K562 (cell line): ENCODE data around the gene FAM120B. TPM values are rescaled to one million over a fixed set of nuclear protein-coding genes. Genes with fewer than 3 reads are reported as not detected.

ENCODE experiments used
- ATAC-seq: fragments of 200-7000 bp; cut with Tn5 transposase; 3 replicates; pipeline ENCODE4 v1.9.1; 2020; ENCODE audit warnings: moderate library complexity
- BruUV-seq: library from RNA; stranded (reverse); fragments of 400-500 nt; replicated peaks from 2 replicates; lab custom pipeline; 2021; lab: Mats Ljungman, UMichigan
- CTCF ChIA-PET: fragments of 300-600 bp; formaldehyde crosslinking; extraction: SDS; loops from one replicate; lab custom pipeline; 2021; ENCODE audit warnings: low intra/inter-chr PET ratio; lab: Yijun Ruan, JAX
- POLR2A ChIA-PET: fragments of 300-600, 350-650 bp; sonication (Branson Sonifier 250); formaldehyde crosslinking; extraction: SDS; loops from one replicate; lab custom pipeline; 2021; ENCODE audit warnings: antibody characterized with exemption, inconsistent platforms; lab: Yijun Ruan, JAX
- DNase-seq, 4 experiments: peaks; one replicate each; pipeline versions ENCODE4 v3.0.0 to v3.0.0-alpha.2; 2011 to 2018; ENCODE audit warnings: low spot score in 3 of 4, mixed read lengths in 3 of 4; ENCODE audit errors: extremely low read depth in 1 of 4
- FAIRE-seq: peaks from 2 replicates; lab custom pipeline; 2011; peaks lifted over from hg19 to GRCh38; lab: Jason Lieb, UNC
- H2AFZ ChIP-seq: 2 replicates; pipeline ENCODE4 v1.6.0; 2011; ENCODE audit warnings: low read depth, low read length, control low read depth, inconsistent platforms
- H3K27ac ChIP-seq: fragments of 200-600 bp; 3 replicates; pipeline ENCODE4 v1.8.0; 2011; ENCODE audit warnings: low read depth, mild to moderate bottlenecking, control low read depth, inconsistent platforms, low read length, moderate library complexity, mixed read lengths; ENCODE audit errors: extremely low read depth
- H3K27me3 ChIP-seq, 2 experiments: fragments of 300-600 bp in 1 of 2; 2 replicates in 1 of 2; 3 replicates in 1 of 2; pipeline versions ENCODE4 v1.6.0 to v1.8.0; 2011; ENCODE audit warnings: inconsistent platforms in 2 of 2, low read length in 2 of 2, mild to moderate bottlenecking in 1 of 2, mixed read lengths in 1 of 2, moderate library complexity in 1 of 2; ENCODE audit not compliant: control insufficient read depth in 2 of 2, insufficient read depth in 2 of 2
- H3K36me3 ChIP-seq: fragments of 300-600 bp; 3 replicates; pipeline ENCODE4 v1.8.0; 2011; ENCODE audit warnings: mild to moderate bottlenecking, low read length, inconsistent platforms; ENCODE audit not compliant: control insufficient read depth, insufficient read depth
- H3K4me1 ChIP-seq, 2 experiments: fragments of 200-600 bp in 1 of 2; replicated peaks in 1 of 2; 2 replicates in 1 of 2; 3 replicates in 1 of 2; pipeline versions ENCODE4 v1.5.1 to v1.8.0; 2011; ENCODE audit warnings: inconsistent platforms in 2 of 2, low read length in 2 of 2, mild to moderate bottlenecking in 1 of 2, mixed read lengths in 1 of 2, moderate library complexity in 1 of 2; ENCODE audit not compliant: control insufficient read depth in 2 of 2, insufficient read depth in 2 of 2
- H3K4me2 ChIP-seq: 2 replicates; pipeline ENCODE4 v1.6.1; 2011; ENCODE audit warnings: low read length, control low read depth, inconsistent platforms, mixed read lengths; ENCODE audit not compliant: insufficient read depth
- H3K4me3 ChIP-seq: fragments of 200-600 bp; sonication (generic), shearing (Covaris generic); 2 replicates; pipeline ENCODE4 v1.5.1; 2016; ENCODE audit warnings: control low read depth, inconsistent platforms
- H3K79me2 ChIP-seq: fragments of 200-600 bp; 3 replicates; pipeline ENCODE4 v1.8.0; 2011; ENCODE audit warnings: low read length, inconsistent platforms; ENCODE audit not compliant: control insufficient read depth, insufficient read depth
- H3K9ac ChIP-seq, 2 experiments: 2 replicates each; pipeline versions ENCODE4 v1.6.0 to v1.6.1; 2011; ENCODE audit warnings: low read depth in 2 of 2, low read length in 2 of 2, control low read depth in 1 of 2, inconsistent platforms in 1 of 2, mild to moderate bottlenecking in 1 of 2, mixed read lengths in 1 of 2; ENCODE audit not compliant: insufficient read depth in 1 of 2
- H3K9me1 ChIP-seq: one replicate; pipeline ENCODE4 v1.6.0; 2011; ENCODE audit warnings: inconsistent platforms, mild to moderate bottlenecking, low read length, moderate library complexity; ENCODE audit not compliant: control insufficient read depth, insufficient read depth
- H3K9me3 ChIP-seq: replicated peaks from 2 replicates; pipeline ENCODE4 v1.5.1; 2011; ENCODE audit warnings: low read depth, low read length, inconsistent platforms; ENCODE audit not compliant: control insufficient read depth, insufficient read depth
- H4K20me1 ChIP-seq: replicated peaks from 2 replicates; pipeline ENCODE4 v1.6.1; 2011; ENCODE audit warnings: low read length, inconsistent platforms, mixed read lengths; ENCODE audit not compliant: control insufficient read depth, insufficient read depth
- ATF7 ChIP-seq: fragments of 450-650 bp; IDR thresholded peaks from 2 replicates; pipeline ENCODE4 v1.7.1; 2014; ENCODE audit warnings: mild to moderate bottlenecking, moderate library complexity
- GABPB1 ChIP-seq: sonication (generic); formaldehyde crosslinking; IDR thresholded peaks from 2 replicates; pipeline ENCODE4 v1.8.0; 2022; ENCODE audit warnings: mild to moderate bottlenecking, missing genetic modification reagents
- IRF2 ChIP-seq: sonication (generic); formaldehyde crosslinking; IDR thresholded peaks from 2 replicates; pipeline ENCODE4 v1.8.1; 2022; ENCODE audit warnings: mild to moderate bottlenecking, missing genetic modification reagents
- JUND ChIP-seq, 2 experiments: IDR thresholded peaks; 2 replicates in 1 of 2; 3 replicates in 1 of 2; pipeline ENCODE4 v1.6.1; 2011; ENCODE audit warnings: borderline replicate concordance in 2 of 2, low read depth in 2 of 2, low read length in 2 of 2, improper control_type of control experiment in 1 of 2, missing biosample characterization in 1 of 2, missing genetic modification characterization in 1 of 2, missing genetic modification reagents in 1 of 2
- SIN3B ChIP-seq: fragments of 450-650 bp; IDR thresholded peaks from 2 replicates; pipeline ENCODE4 v1.6.1; 2017; ENCODE audit warnings: low read depth, mild to moderate bottlenecking, moderate library complexity
- TRIM28 ChIP-seq: fragments of 450-650 bp; IDR thresholded peaks from 2 replicates; pipeline ENCODE4 v1.6.1; 2017
- ZNF146 ChIP-seq: IDR thresholded peaks from one replicate; pipeline ENCODE4 v1.6.1; 2018; ENCODE audit warnings: missing compliant biosample characterization; ENCODE audit not compliant: unreplicated experiment
- ZNF354B ChIP-seq: fragments of 250-450 bp; sonication (Bioruptor Pico); IDR thresholded peaks from 2 replicates; pipeline ENCODE4 v1.4.0; 2020
- ZNF785 ChIP-seq: fragments of 250-450 bp; sonication (Bioruptor Pico); IDR thresholded peaks from 2 replicates; pipeline ENCODE4 v1.4.0; 2020; ENCODE audit warnings: mild to moderate bottlenecking
- WGBS: fragments of 100-300 bp; shearing (Covaris generic); methylation state at CpG from one replicate; pipeline ENCODE4 v1.1.6; 2016; ENCODE audit warnings: low coverage, mixed read lengths; ENCODE audit not compliant: insufficient coverage; ENCODE audit errors: missing lambda C conversion rate; 5-methylcytosine and 5-hydroxymethylcytosine counted together
- in situ Hi-C: fragments of 300-500 bp; cut with MboI; formaldehyde crosslinking; loops from 4 replicates; pipeline ENCODE4 v1.15.0; 2018; ENCODE audit warnings: inconsistent platforms, mixed read lengths
- intact Hi-C: fragments of 100-400 bp; cut with micrococcal nuclease; formaldehyde crosslinking; loops from 2 replicates; pipeline ENCODE4 v1.14.2; 2022
- polyA plus RNA-seq, 8 experiments: library from polyadenylated mRNA; depleted of rRNA in 4 of 8; stranded (reverse) in 5 of 8; unstranded in 3 of 8; fragments of >200 nt; fragmentation: Nextera tagmentation in 2 of 8; fragmentation: Illumina TruSeq in 1 of 8; extraction: Ambion mirVana in 2 of 8; extraction: Trizol in 1 of 8; gene quantifications; 2 replicates each; pipeline versions ENCODE4 v1.2.1 to v1.2.3, GENCODE V29; 2011 to 2014; ENCODE audit warnings: inconsistent platforms in 1 of 8, missing spikeins in 1 of 8
- total RNA-seq, 7 experiments: library from RNA; depleted of rRNA in 6 of 7; stranded (reverse); fragments of >200 nt in 6 of 7; fragmentation: Illumina TruSeq in 2 of 7; extraction: Trizol in 2 of 7; gene quantifications; 2 replicates each; pipeline versions ENCODE4 v1.2.1 to v1.2.3, GENCODE V29; 2011 to 2021; ENCODE audit warnings: low replicate concordance in 1 of 7
- TF ChIP-seq, protein P1 (sequence below), 3 experiments: IDR thresholded peaks in 2 of 3; conservative IDR thresholded peaks in 1 of 3; 2 replicates each; pipeline ENCODE4 v1.5.1; 2011 to 2012; ENCODE audit warnings: low read length in 3 of 3, mild to moderate bottlenecking in 3 of 3, control low read depth in 2 of 3, improper control_type of control experiment in 1 of 3, inconsistent platforms in 1 of 3, low read depth in 1 of 3, mixed read lengths in 1 of 3, moderate library complexity in 1 of 3; ENCODE audit not compliant: insufficient read depth in 2 of 3
- TF ChIP-seq, protein P2 (sequence below): IDR thresholded peaks from 2 replicates; pipeline ENCODE4 v1.6.1; 2012; ENCODE audit warnings: low read depth, low read length, improper control_type of control experiment, borderline replicate concordance

The FAM120B gene
- total and polyA plus RNA-seq, 9 of the 15 experiments (the other 6 are each of a cell fraction or from before 2014, with no cell fraction given) = 3.5 to 22.6 (median 14.7) TPM

DNA sequence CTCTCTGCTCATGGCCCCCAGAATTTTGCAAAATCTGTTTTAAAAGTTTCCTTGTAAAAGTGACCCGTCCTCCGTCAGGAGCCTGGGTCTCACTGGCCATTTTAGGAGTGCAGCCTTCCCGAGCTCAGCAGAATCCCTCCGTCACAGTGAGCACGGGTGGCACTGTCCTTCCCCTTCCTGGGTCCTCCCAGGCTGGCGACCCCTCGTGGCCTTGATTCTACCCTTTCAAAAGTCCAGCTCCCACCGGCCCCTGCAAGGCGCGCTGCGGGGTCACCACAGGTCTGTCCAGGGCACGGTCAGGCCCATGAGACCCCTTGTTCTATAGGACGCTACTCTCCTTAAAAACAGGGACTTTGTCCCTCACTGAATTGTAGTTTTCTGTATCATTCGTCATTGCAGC is 133.9 kb downstream of the FAM120B start:
- ATAC-seq (0 out of 3 replicates have a peak, but pooled peaks have one; percentile 5), DNase-seq (peak in 1 of 4 experiments; percentile 34), FAIRE-seq (no peak)
- no peak for TF ChIP-seq ZNF354B (CRISPR knock-in tag)
- TF ChIP-seq, protein P1, sequence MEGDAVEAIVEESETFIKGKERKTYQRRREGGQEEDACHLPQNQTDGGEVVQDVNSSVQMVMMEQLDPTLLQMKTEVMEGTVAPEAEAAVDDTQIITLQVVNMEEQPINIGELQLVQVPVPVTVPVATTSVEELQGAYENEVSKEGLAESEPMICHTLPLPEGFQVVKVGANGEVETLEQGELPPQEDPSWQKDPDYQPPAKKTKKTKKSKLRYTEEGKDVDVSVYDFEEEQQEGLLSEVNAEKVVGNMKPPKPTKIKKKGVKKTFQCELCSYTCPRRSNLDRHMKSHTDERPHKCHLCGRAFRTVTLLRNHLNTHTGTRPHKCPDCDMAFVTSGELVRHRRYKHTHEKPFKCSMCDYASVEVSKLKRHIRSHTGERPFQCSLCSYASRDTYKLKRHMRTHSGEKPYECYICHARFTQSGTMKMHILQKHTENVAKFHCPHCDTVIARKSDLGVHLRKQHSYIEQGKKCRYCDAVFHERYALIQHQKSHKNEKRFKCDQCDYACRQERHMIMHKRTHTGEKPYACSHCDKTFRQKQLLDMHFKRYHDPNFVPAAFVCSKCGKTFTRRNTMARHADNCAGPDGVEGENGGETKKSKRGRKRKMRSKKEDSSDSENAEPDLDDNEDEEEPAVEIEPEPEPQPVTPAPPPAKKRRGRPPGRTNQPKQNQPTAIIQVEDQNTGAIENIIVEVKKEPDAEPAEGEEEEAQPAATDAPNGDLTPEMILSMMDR (IDR thresholded peaks at IDR 0.05 in 2 of 3, conservative IDR thresholded peaks at IDR 0.05 in 1 of 3; ENCODE audit: insufficient read depth in 2 of 3, low read depth in 1 of 3, low read length in 3 of 3) = peak in 2 of 3 experiments; percentile 14 to 19; a peak in 2 of 6 replicates
- Histone ChIP-seq H3K27me3 (peaks cover 51 to 79% of the 10 kb centered on the region in 2 experiments), H2AFZ (no peak overlapping the region), H3K9ac (no peak overlapping the region), H3K27ac (no peak overlapping the region), H3K9me1 (no peaks in the 10 kb centered on the region), H3K4me2 (no peak overlapping the region), H3K9me3 (no peaks in the 10 kb centered on the region), H3K36me3 (no peaks in the 10 kb centered on the region), H4K20me1 (no peaks in the 10 kb centered on the region; the same call in none of the 2 replicates), H3K79me2 (no peaks in the 10 kb centered on the region), H3K4me1 (peaks cover 0 to 13% of the 10 kb centered on the region in 2 experiments; a peak in 2 of 5 replicates), H3K4me3 (no peak overlapping the region)
- no TSS peak for BruUV-seq
- 9% methylated on average over 14 of the region's 14 CpGs for WGBS
- intact Hi-C loops (no loop called here), in situ Hi-C loops (no loop called here)
- CTCF ChIA-PET = no interaction called here
- POLR2A ChIA-PET = interaction anchor here (0.5 to 0.9 kb wide), 2 partner anchors 195 to 508 kb away, joined by 3 read pairs; no protein-coding TSS in a partner anchor

DNA sequence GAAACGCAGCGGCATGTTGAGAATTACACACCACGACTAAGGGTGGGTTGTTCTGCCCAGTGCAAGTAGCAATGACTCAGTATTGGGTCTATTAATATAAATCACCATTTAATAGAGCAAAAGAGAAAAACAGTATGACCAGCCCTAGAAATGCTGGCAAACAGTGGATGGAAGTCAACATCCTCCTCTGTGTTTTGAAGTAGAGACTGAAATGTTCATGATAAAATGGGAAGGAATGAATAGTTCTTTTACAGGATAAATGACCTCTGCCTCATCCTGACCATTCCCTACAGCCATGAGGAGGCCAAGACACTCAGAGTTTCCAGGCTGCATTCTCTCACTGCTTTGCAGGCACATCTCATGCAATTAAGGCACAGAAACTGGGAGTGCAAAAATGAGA is 134.8 kb downstream of the FAM120B start:
- intact Hi-C loops (no loop called here), in situ Hi-C loops (no loop called here)
- ATAC-seq (no peak), FAIRE-seq (no peak), DNase-seq (no peak)
- Histone ChIP-seq H3K9me1 (no peaks in the 10 kb centered on the region), H3K9me3 (no peaks in the 10 kb centered on the region), H3K36me3 (no peaks in the 10 kb centered on the region), H3K4me3 (no peak overlapping the region), H4K20me1 (no peaks in the 10 kb centered on the region; the same call in none of the 2 replicates), H2AFZ (no peak overlapping the region), H3K79me2 (no peaks in the 10 kb centered on the region), H3K27me3 (peaks cover 51 to 81% of the 10 kb centered on the region in 2 experiments), H3K4me2 (no peak overlapping the region), H3K9ac (no peak overlapping the region), H3K4me1 (peaks cover 0 to 13% of the 10 kb centered on the region in 2 experiments; a peak in 2 of 5 replicates), H3K27ac (no peak overlapping the region)
- BruUV-seq = no TSS peak
- POLR2A ChIA-PET = no interaction called here
- CTCF ChIA-PET = no interaction called here
- WGBS = 2% methylated on average over 3 of the region's 3 CpGs
- no peak for TF ChIP-seq IRF2 (CRISPR knock-in tag)
- no peak for TF ChIP-seq GABPB1 (CRISPR knock-in tag)
- TF ChIP-seq ZNF785 (CRISPR knock-in tag) = no peak
- no peak for TF ChIP-seq JUND (IDR thresholded peaks at IDR 0.05; ENCODE audit: borderline replicate concordance, low read depth, low read length)
- TF ChIP-seq JUND (tag; IDR thresholded peaks at IDR 0.05; ENCODE audit: borderline replicate concordance, low read depth, low read length) = no peak
- TF ChIP-seq ZNF146 (CRISPR knock-in tag) = no peak
- TF ChIP-seq, protein P2, sequence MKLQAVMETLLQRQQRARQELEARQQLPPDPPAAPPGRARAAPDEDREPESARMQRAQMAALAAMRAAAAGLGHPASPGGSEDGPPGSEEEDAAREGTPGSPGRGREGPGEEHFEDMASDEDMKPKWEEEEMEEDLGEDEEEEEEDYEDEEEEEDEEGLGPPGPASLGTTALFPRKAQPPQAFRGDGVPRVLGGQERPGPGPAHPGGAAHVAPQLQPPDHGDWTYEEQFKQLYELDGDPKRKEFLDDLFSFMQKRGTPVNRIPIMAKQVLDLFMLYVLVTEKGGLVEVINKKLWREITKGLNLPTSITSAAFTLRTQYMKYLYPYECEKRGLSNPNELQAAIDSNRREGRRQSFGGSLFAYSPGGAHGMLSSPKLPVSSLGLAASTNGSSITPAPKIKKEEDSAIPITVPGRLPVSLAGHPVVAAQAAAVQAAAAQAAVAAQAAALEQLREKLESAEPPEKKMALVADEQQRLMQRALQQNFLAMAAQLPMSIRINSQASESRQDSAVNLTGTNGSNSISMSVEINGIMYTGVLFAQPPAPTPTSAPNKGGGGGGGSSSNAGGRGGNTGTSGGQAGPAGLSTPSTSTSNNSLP = no peak
- no peak for TF ChIP-seq TRIM28
- TF ChIP-seq SIN3B = no peak
- TF ChIP-seq ATF7 = no peak
